ENCODE data around the gene SSR2. TPM values are rescaled to one million over a fixed set of nuclear protein-coding genes. Genes with fewer than 3 reads are reported as not detected.
A peak's percentile ranks its signal among the peaks of the same experiment; 100 is the strongest.

The SSR2 gene
- 100 to 1,000 TPM; 341 to 419 (median 374) TPM for total RNA-seq (2021; fragmentation: NEBNext Ultra II Directional; extraction: Animal tissue kit (Norgen Biotek cat#: 25700))
- long read RNA-seq, transcript SSR2-218 (6 exons, 1,008 nt), result minor isoform, 5 of 528 reads
- long read RNA-seq, transcript SSR2-201 (6 exons, 1,116 nt), result major isoform, 431 of 528 reads
- long read RNA-seq, partial matches to known transcripts, result 73 of 528 reads
- long read RNA-seq, other reads (novel, unspliced or antisense), result 13 of 528 reads

DNA sequence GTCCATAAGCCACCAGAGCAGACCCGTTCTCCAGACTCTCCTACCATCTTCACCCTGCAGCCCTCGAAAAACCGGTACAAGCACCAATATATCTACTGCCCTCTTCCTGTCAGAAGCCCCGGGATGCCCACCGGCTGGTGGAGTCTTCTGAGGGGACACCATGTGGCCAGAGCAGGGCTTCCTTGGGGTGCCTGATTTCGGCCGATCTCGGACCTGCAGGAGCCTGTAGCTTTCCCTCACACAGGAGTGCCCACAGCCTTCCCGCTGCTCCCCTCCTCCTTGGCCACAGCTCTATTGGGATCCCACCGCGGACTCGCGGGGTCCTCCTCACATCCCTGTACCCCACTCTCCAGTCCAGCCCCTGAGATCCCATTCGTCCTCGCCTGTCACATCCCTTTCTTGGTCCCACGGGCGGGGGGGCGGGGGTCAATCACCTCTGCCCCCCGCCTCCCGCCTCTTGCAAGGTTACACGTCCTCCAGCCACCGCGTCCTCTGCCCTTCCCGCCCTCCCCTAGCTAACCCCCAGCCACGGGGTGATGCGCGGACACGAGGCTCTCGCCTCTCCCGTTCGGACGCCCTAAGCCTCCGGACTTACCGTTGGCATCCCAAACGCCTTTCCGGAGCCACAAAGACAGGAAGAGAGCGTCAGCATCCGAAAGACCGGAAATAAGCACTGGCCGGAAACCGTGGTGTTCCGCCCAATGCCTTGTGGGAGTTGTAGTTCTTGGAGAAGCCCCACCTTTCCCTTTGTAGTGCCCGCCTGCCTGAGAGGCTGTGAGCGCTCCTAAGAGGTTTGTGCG lies at the start of gene SSR2:
SSR2 (minus strand) TSS at position 659 of the 800 bp plus-strand sequence. CDS start 784 bp downstream, outside the sequence.
- Mint-ChIP-seq H3K27me3 (ENCODE audit: insufficient read depth) (peaks cover 5% of the 10 kb centered on the region), H3K36me3 (ENCODE audit: low read depth) (peaks cover 28% of the 10 kb centered on the region), H3K4me3 (peak within 1 kb of the TSS; percentile 100), H3K9me3 (no peaks in the 10 kb centered on the region), H3K4me1 (ENCODE audit: low read depth) (peaks cover 21% of the 10 kb centered on the region), H3K27ac (peak within 1 kb of the TSS; percentile 84)
- TF ChIP-seq, protein P1, sequence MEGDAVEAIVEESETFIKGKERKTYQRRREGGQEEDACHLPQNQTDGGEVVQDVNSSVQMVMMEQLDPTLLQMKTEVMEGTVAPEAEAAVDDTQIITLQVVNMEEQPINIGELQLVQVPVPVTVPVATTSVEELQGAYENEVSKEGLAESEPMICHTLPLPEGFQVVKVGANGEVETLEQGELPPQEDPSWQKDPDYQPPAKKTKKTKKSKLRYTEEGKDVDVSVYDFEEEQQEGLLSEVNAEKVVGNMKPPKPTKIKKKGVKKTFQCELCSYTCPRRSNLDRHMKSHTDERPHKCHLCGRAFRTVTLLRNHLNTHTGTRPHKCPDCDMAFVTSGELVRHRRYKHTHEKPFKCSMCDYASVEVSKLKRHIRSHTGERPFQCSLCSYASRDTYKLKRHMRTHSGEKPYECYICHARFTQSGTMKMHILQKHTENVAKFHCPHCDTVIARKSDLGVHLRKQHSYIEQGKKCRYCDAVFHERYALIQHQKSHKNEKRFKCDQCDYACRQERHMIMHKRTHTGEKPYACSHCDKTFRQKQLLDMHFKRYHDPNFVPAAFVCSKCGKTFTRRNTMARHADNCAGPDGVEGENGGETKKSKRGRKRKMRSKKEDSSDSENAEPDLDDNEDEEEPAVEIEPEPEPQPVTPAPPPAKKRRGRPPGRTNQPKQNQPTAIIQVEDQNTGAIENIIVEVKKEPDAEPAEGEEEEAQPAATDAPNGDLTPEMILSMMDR (IDR thresholded peaks at IDR 0.05), result no peak
- DNase-seq, result peak; percentile 85

DNA sequence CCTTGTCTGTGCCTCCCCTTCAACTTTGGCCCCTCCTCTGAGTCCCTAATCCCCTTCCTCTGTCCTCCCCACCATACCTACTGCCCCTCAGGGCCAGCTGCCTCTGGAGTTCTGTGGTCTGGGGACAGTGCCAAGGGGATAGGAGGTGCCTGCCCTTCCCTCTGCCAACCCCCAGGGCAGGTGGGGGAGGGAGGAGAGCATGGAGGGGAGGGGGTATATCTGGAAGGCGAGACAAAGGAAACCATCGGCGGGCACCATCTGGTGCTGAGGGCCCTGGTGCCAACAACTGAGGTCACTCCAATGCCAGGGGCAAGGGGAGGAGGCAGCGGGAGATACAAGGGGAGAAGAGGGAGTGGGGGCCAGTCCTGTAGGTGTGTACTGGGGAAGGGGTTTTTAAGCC lies 49.8 kb upstream of the SSR2 start:
- H3K36me3 Mint-ChIP-seq (ENCODE audit: low read depth), result no peaks in the 10 kb centered on the region
- no peaks in the 10 kb centered on the region for H3K9me3 Mint-ChIP-seq
- no peak overlapping the region for H3K27ac Mint-ChIP-seq
- TF ChIP-seq, protein P1 (IDR thresholded peaks at IDR 0.05), result no peak
- peaks cover 9% of the 10 kb centered on the region for H3K4me1 Mint-ChIP-seq (ENCODE audit: low read depth)
- no peak for DNase-seq
- H3K27me3 Mint-ChIP-seq (ENCODE audit: insufficient read depth), result peaks cover 3% of the 10 kb centered on the region
- no peak overlapping the region for H3K4me3 Mint-ChIP-seq

DNA sequence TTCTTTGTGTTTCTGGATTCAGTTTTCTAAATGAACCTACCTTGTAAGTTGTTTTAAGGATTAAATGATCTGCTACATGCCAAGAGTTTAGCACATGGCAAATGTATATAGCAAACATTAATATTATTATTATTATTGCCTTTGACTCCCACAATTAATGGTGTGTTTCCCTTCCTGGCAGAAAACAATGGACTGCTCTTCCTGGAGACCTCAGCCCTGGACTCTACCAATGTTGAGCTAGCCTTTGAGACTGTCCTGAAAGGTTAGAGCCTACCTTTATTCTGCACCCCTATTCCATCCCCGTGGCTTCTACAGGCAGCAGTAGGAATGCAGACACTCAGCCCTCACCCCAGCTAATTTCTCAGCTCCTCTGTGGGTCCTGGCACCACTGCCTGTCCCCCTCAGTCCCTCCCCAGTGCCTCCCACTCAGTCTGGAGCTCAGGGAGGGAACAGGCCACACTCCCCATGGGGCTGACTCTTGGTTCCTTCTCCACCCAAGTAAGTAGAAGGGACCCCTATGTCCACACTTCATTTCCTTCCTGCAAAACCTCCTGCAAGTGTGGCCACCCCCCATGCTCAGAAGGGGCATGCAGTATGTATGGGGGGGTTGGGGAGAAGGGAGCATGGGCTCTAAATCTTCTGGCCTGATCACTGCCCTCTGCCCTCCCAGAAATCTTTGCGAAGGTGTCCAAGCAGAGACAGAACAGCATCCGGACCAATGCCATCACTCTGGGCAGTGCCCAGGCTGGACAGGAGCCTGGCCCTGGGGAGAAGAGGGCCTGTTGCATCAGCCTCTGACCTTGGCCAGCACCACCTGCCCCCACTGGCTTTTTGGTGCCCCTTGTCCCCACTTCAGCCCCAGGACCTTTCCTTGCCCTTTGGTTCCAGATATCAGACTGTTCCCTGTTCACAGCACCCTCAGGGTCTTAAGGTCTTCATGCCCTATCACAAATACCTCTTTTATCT lies 49.0 kb upstream of the SSR2 start:
- H3K36me3 Mint-ChIP-seq (ENCODE audit: low read depth), result no peaks in the 10 kb centered on the region
- TF ChIP-seq, protein P1 (IDR thresholded peaks at IDR 0.05), result no peak
- no peak overlapping the region for H3K27ac Mint-ChIP-seq

DNA sequence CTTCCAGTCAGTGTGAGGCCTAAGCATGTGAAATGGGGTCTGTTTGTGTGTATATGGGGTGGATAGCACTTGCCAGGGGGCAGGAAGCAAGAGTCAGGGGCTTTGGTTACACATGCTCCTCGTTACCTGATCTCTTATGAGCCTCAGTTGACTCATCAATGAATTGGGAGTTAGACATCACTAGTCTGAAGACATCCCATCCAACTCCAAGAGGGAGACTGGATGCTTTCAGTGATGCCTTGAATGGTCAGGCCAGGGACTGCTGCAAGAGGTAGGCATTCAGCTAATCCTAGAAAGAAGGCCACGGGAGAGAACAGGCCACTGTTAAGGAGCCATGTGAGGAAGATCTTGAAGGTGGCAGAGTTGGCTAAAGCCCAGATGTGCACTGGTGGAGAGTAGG lies 46.5 kb upstream of the SSR2 start:
- H3K27ac Mint-ChIP-seq, result no peak overlapping the region
- peaks cover 8% of the 10 kb centered on the region for H3K4me1 Mint-ChIP-seq (ENCODE audit: low read depth)
- no peak for DNase-seq
- H3K27me3 Mint-ChIP-seq (ENCODE audit: insufficient read depth), result peaks cover 1% of the 10 kb centered on the region
- no peaks in the 10 kb centered on the region for H3K36me3 Mint-ChIP-seq (ENCODE audit: low read depth)
- H3K9me3 Mint-ChIP-seq, result no peaks in the 10 kb centered on the region
- H3K4me3 Mint-ChIP-seq, result no peak overlapping the region
- TF ChIP-seq, protein P1 (IDR thresholded peaks at IDR 0.05), result no peak

More for the DNA sequence above, 49.0 kb upstream of the SSR2 start:
- DNase-seq, result no peak
- no peaks in the 10 kb centered on the region for H3K9me3 Mint-ChIP-seq
- peaks cover 5% of the 10 kb centered on the region for H3K4me1 Mint-ChIP-seq (ENCODE audit: low read depth)
- no peak overlapping the region for H3K4me3 Mint-ChIP-seq
- peaks cover 3% of the 10 kb centered on the region for H3K27me3 Mint-ChIP-seq (ENCODE audit: insufficient read depth)

- peaks cover 14% of the 10 kb centered on the region for H3K4me1 Mint-ChIP-seq (ENCODE audit: low read depth)
- H3K36me3 Mint-ChIP-seq (ENCODE audit: low read depth), result no peaks in the 10 kb centered on the region
- no peaks in the 10 kb centered on the region for H3K9me3 Mint-ChIP-seq
- no peak overlapping the region for H3K27ac Mint-ChIP-seq
- no peak for DNase-seq
- H3K27me3 Mint-ChIP-seq (ENCODE audit: insufficient read depth), result peaks cover 1% of the 10 kb centered on the region
- H3K4me3 Mint-ChIP-seq, result no peak overlapping the region
- TF ChIP-seq, protein P1 (IDR thresholded peaks at IDR 0.05), result no peak
Measured at GRCh38 chr1:156065871-156066270, 45.1 kb upstream of the SSR2 start.

Data from HFFc6 (cell line).